ENCODE measurements around the gene NEU3.
"Not testable (repeated sequence)": the region's sequence is repeated elsewhere in the genome, so short reads cannot be mapped to it uniquely, and the experiment has no call there.

The NEU3 gene, protein sequence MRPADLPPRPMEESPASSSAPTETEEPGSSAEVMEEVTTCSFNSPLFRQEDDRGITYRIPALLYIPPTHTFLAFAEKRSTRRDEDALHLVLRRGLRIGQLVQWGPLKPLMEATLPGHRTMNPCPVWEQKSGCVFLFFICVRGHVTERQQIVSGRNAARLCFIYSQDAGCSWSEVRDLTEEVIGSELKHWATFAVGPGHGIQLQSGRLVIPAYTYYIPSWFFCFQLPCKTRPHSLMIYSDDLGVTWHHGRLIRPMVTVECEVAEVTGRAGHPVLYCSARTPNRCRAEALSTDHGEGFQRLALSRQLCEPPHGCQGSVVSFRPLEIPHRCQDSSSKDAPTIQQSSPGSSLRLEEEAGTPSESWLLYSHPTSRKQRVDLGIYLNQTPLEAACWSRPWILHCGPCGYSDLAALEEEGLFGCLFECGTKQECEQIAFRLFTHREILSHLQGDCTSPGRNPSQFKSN

GRCh38 chr11:74988541-74989259, at the start of gene NEU3:
Gene NEU3, plus strand, starts transcription at chr11:74988933. Its CDS starts 128 bp downstream, at chr11:74989061.
- peak; percentile 78 for DNase-seq (ENCODE audit: low read depth)

DNA sequence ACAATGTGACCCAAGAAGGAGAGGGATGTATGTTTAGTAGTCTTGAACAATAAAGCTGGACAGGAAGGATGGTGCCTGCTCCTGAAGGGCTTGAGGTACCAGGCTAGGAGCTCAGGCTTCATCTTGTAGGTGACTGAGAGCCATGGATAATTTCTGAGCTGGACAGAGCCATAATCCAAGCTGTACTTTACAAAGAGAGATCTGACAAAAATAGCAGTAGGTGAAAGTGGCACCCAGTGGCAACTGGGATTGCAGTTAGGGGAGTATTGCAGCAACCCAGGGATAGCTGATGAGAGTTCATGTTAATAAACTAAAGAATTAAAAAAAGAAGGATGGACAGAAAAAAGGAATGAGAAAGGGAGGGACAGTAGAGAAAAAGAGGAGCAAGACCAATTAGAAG, 47.2 kb upstream of the NEU3 start:
- no peak for DNase-seq (ENCODE audit: low read depth)

DNA sequence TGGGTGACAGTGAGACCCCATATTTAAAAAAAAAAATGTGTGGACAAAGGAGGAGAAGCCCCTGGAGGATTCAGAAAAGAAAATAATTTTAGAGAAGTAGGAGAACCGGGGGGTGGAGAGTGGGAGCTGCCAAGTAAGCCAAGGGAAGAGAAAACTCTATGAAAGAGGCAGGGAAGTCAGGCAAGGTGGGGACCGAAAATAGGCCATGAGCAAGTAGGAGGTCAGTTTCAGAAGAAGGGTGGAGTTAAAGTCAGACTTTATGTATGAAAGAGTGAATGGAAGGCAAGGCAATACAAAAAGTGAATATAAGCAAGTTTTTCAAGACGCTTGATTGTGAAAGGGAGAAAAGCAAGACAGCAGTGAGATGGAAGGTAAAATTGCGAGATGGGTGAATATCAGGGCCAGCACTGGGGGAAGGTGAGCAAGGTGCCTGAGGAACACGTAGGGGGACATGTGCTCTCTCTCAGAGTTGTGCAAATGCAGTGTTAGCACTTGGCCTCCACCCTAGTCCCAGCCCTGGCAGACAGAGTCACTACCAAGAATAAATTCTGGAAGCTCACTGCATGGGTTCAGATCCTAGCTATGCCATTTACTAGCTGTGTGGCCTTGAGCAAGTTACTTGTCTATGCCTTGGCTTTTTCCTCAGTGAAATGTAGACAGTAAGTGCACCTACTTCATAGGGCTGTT, 46.5 kb upstream of the NEU3 start:
- DNase-seq (ENCODE audit: low read depth), result no peak

DNA sequence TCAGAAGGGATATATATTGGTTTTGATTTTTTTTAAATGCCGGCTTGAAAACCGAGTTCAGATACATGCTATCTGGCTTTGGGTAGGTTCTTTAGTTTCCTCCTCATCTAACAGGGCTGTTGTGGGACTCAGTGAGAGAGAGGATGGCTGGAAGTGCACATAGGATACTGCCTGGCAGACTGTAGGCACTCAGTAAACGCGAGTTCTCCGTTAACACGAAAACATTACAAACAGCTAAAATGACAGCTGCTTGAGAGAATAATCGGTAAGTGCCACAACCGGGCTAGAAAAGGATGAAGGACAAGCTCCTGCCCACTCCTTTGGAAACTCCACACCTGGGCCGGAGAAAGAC, 40.2 kb upstream of the NEU3 start:
- no peak for DNase-seq (ENCODE audit: low read depth)

GRCh38 chr11:74948898-74949752, 39.6 kb upstream of the NEU3 start, which contains the start of the genes SPCS2 and XRRA1:
Gene SPCS2, plus strand, starts transcription at chr11:74949266. Its CDS starts 20 bp downstream, at chr11:74949286.
Gene XRRA1, minus strand, starts transcription at chr11:74949091. Its CDS starts 8,213 bp downstream, at chr11:74940878.
- peak; percentile 95 for DNase-seq (ENCODE audit: low read depth)

DNA sequence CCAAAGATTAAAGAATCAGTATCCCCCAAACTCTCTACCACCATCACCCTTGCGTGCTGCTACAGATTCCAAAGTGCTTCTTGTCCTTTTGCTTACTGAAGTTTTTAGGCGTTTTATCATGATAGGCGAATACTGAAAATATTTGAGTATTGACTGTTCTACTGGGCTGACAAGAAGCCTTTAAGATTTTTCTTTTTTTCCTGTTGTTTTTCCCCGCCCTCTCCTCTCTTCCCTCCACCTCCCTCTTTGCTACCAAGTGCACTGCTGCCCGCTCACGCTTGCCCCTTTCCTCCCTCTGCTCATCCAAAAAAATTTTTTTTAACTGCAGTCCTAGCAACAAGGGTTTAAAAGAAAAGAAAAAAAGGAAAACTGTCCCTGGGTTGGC, 39.0 kb upstream of the NEU3 start:
- no peak for DNase-seq (ENCODE audit: low read depth)

- DNase-seq (ENCODE audit: low read depth), result no peak
Observed at GRCh38 chr11:74950374-74950969, 38.3 kb upstream of the NEU3 start.

- DNase-seq (ENCODE audit: low read depth), result no peak
Observed at GRCh38 chr11:74951226-74951625, 37.5 kb upstream of the NEU3 start.

DNA sequence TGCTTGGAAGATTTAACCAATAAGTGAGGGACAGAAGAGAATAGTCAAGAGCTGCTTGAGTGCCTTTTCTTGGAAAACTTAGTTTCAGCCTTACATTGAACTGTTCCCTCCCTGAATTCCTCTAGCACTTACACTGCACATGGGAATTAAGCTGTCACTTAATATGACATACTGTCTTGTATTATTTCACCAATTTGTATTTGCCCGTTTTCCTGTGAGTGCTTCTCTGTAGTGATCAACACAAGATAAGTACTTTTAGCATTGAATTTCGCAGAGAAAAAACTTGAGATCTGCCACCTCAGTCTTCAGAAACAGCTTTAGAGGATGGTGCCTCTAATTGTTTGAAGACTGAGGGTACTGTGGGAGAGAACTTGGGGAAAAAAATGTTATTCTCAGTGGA, 36.0 kb upstream of the NEU3 start:
- DNase-seq (ENCODE audit: low read depth), result no peak

DNA sequence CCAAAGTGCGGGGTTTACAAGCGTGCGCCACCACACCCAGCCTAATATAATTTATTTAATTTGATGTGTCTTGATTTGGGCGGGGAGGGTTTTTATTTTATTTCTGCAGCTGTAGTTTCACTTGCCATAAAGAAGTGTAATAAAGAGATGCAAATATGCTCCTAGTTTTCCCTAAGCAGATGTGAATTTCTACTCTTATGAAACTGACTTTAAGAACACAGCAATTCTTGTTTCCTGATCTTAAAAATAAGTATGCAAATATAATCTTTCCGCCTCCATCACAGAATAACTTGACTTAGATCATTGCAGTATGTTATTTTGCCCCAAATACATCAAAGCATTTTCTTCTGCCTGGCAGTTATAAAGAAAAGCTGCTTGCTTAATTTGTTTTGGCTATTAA, 35.3 kb upstream of the NEU3 start:
- DNase-seq (ENCODE audit: low read depth), result no peak

GRCh38 chr11:74954199-74954598, 34.5 kb upstream of the NEU3 start:
- DNase-seq (ENCODE audit: low read depth), result no peak

- DNase-seq (ENCODE audit: low read depth), result no peak
Observed at GRCh38 chr11:74956397-74957015, 32.2 kb upstream of the NEU3 start.

DNA sequence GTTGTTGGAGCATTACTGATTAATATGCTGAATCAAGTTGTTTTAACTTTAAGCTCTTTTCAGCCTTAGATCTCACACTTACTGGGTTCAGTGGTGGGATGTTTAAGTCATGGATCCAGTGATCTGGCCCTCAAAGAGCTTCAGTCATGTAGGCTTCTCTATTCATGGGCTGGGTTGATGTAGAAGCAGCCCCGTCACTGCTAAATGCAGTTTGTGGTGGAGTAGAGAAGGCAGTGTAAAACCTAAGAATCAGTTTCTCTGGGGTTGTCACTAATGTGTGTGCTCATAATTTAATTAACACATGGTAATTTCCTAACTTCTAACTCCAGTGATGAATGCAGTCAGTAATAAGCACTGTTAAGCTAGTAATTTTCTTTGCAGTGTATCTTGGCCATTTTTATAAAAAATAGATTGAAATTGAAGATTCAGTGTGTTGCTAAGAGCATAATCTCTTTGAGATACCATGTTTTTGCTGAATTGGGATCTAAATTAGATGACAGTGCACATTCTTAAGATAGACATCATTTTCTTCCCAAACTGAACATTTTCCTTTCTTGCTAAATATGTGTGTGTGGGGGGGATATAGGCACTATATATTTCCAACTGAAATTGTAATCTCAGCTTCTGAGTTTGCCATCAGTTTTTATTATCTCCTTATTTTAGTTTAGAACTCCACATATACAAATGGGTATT, 30.6 kb upstream of the NEU3 start:
- DNase-seq (ENCODE audit: low read depth), result no peak

- DNase-seq (ENCODE audit: low read depth), result not testable (repeated sequence)
Observed at GRCh38 chr11:74960128-74960527, 28.6 kb upstream of the NEU3 start.

GRCh38 chr11:74966651-74967050, 22.1 kb upstream of the NEU3 start:
- no peak for DNase-seq (ENCODE audit: low read depth)

DNA sequence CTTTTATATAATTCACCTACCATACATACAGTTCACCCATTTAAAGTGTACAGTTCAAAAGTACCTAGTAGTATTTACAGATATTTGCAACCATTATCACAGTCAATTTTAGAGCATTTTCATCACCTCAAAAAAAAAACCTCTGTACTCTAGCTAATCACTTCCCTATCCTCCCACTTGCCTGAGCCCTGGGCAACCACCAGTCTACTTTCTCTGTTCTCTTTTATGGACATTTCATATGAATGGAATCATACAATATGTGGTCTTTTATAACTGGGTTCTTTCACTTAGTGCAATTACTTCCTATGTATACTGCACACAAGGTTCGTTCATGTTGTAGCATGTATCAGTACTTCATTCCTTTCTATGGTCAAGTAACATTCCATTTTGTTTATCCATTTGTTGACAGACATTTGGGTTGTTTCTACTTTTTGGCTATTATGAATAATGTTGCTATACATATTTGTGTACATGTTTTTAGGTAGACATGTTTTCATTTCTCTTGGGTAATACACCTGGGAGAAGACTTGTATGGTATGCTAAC, 17.8 kb upstream of the NEU3 start:
- no peak for DNase-seq (ENCODE audit: low read depth)

DNA sequence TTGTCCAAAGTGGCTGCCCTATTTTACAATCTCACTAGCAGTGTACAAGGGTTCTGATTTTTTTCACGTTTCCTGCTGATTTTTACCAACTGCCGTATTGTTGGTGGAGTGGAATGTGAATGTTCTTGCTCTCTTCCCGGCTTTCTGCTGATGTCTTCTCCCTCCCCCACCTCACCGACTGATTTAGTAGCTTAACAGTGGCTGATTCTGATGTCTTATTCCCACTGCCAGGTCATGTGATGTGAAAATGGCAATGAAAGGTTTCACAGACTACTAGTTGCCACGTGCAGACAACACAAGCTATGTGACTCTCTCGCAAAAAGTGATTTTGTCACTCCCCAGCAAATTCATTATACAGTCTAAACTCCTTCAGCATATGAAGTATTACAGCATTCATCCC, 17.3 kb upstream of the NEU3 start:
- no peak for DNase-seq (ENCODE audit: low read depth)

DNA sequence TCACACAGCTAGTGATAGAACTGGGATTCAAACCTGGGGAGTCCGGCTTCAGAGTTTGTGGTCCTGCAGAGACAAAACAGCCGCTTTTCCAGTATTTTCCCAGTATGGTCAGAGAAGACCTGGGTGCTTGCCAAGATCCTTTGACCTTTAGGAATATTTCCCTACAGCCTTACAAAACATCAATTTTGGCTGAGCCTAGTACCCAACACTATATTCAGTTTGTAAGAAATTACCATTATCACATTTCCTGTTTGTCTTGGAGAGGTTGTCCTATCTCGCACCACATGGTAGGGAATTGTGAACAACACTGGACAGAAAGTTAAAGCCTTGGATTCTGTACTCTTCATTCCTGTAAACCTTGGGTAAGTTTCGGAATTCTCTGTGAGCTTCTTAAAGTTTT, 10.7 kb upstream of the NEU3 start:
- no peak for DNase-seq (ENCODE audit: low read depth)

DNA sequence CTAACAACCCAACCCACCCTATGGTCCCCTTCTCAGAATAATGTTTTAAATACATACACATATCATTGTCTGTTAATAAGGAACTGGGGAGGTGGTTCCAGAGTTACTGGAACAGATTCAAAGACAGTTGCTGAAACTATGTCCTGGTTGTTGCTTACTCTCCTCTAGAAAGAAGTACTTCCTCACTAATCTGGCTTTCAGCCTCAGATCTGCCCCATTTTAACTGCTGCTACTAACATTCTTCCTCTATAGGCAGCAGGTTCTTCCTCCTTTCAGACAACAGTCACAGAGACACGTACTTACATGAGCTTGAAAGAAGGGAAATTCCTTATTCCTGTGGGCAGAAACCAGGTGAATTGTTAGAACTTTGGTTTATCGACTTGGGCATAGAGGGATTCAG, 8.1 kb upstream of the NEU3 start:
- no peak for DNase-seq (ENCODE audit: low read depth)

DNA sequence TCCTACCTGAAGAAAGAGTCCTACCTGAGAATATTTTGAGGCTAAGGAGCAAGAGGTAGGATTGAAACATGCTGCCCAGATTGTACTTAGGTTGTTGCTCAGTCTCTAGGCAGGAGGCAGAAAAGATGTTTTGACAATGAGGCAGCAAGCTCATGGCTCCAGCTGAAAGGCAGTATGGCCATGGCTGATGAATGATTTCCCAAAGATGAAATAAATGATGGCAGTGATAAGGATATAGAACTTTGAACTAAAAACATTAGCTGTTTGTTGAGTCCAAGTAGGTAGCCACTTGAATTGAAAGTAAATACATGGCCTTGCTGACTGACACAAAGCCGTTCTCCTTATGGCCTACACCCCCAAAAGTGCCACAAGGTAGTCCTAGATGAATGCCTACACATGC, 6.8 kb upstream of the NEU3 start:
- no peak for DNase-seq (ENCODE audit: low read depth)

Data from stimulated activated CD8-positive, alpha-beta memory T cell treated with anti-CD3 and anti-CD28 coated beads, Interleukin-12 subunit alpha, Interleukin-12 subunit beta, amount 100 ng/mL, for 4 hours (primary cell).